Activated T-helper 1 cell treated with anti-CD3 and anti-CD28 coated beads, Interleukin-2, amount 50 U/mL, for 16 hours (primary cell): Measurements from ENCODE around the gene HTRA3.

Experiments used
- DNase-seq, 2 donors: peaks; one replicate each; pipeline ENCODE4 v3.0.0-alpha.2; 2020; ENCODE audit warnings: low read depth in 1 of 2, low spot score in 1 of 2

Gene HTRA3

GRCh38 chr4:8291036-8291682 lies 21.6 kb downstream of the HTRA3 start:
- DNase-seq, result no peak

GRCh38 chr4:8291701-8292477 lies 22.3 kb downstream of the HTRA3 start:
- no peak for DNase-seq

- DNase-seq, result no peak
Observed at GRCh38 chr4:8292478-8293107, 23.0 kb downstream of the HTRA3 start.

GRCh38 chr4:8293131-8293975 lies 23.8 kb downstream of the HTRA3 start:
- DNase-seq, result no peak

- no peak for DNase-seq
Observed at GRCh38 chr4:8294036-8294435, 24.5 kb downstream of the HTRA3 start.

GRCh38 chr4:8294775-8295174 lies 25.2 kb downstream of the HTRA3 start:
- no peak for DNase-seq

- no peak for DNase-seq
Observed at GRCh38 chr4:8295471-8295870, 25.9 kb downstream of the HTRA3 start.

- DNase-seq, result no peak
Observed at GRCh38 chr4:8296491-8296890, 26.9 kb downstream of the HTRA3 start.

GRCh38 chr4:8297141-8297601 lies 27.6 kb downstream of the HTRA3 start:
- no peak for DNase-seq

- DNase-seq, result no peak
Observed at GRCh38 chr4:8297691-8298485, 28.3 kb downstream of the HTRA3 start.

- DNase-seq, result no peak
Observed at GRCh38 chr4:8300832-8301231, 31.3 kb downstream of the HTRA3 start.

GRCh38 chr4:8301851-8302730 lies 32.5 kb downstream of the HTRA3 start:
- DNase-seq, result no peak

- DNase-seq, result no peak
Observed at GRCh38 chr4:8303081-8303480, 33.5 kb downstream of the HTRA3 start.

- no peak for DNase-seq
Observed at GRCh38 chr4:8303485-8304281, 34.1 kb downstream of the HTRA3 start.

- DNase-seq, result no peak
Observed at GRCh38 chr4:8304827-8305695, 35.5 kb downstream of the HTRA3 start.

- no peak for DNase-seq
Observed at GRCh38 chr4:8305851-8306471, 36.4 kb downstream of the HTRA3 start.

GRCh38 chr4:8306511-8307021 lies 37.0 kb downstream of the HTRA3 start:
- DNase-seq, result no peak
